Tibial artery (tissue), 4 donors: ENCODE measurements around the gene CTNND2.

Experiments
- DNase-seq, 2 donors: peaks; one replicate each; pipeline ENCODE4 v3.0.0-alpha.2; 2019
- H3K27ac ChIP-seq, 2 donors: fragments of 200-600 bp; sonication (generic) in 1 of 2; 1 replicate in 1 of 2; 2 replicates in 1 of 2; pipeline ENCODE4 v1.5.1; 2018 to 2019; ENCODE audit warnings: mild to moderate bottlenecking in 1 of 2
- H3K27me3 ChIP-seq, 2 donors: fragments of 200-600 bp; sonication (generic) in 1 of 2; one replicate each; pipeline versions ENCODE4 v1.5.1 to v1.6.0; 2016 to 2019
- H3K36me3 ChIP-seq, 3 donors: fragments of 200-600 bp; sonication (generic) in 2 of 3; one replicate each; pipeline ENCODE4 v1.5.1; 2016 to 2019; ENCODE audit warnings: mild to moderate bottlenecking in 2 of 3
- H3K4me1 ChIP-seq, 4 donors: fragments of 200-600 bp; sonication (generic) in 2 of 4; 1 replicate in 3 of 4; 2 replicates in 1 of 4; pipeline ENCODE4 v1.5.1; 2016 to 2019
- H3K4me3 ChIP-seq, 2 donors: fragments of 200-600 bp; sonication (generic) in 1 of 2; 1 replicate in 1 of 2; 2 replicates in 1 of 2; pipeline ENCODE4 v1.5.1; 2018 to 2019; ENCODE audit warnings: mild to moderate bottlenecking in 2 of 2
- H3K9me3 ChIP-seq, 3 donors: fragments of 200-600 bp; sonication (generic) in 1 of 3; one replicate each; pipeline ENCODE4 v1.5.1; 2016 to 2019
- intact Hi-C: fragments of 100-400 bp; cut with DNase I; formaldehyde crosslinking; loops from one replicate; pipeline ENCODE4 v1.15.0; 2023; ENCODE audit warnings: low total_unique reads
- TF ChIP-seq, protein P1 (sequence below), 2 experiments: fragments of 200-600 bp in 1 of 2; fragments of 450-650 bp in 1 of 2; IDR thresholded peaks; one replicate each; pipeline ENCODE4 v1.5.1; 2017 to 2019; ENCODE audit warnings: antibody characterized with exemption in 2 of 2, mild to moderate bottlenecking in 1 of 2, moderate library complexity in 1 of 2

Gene CTNND2

DNA sequence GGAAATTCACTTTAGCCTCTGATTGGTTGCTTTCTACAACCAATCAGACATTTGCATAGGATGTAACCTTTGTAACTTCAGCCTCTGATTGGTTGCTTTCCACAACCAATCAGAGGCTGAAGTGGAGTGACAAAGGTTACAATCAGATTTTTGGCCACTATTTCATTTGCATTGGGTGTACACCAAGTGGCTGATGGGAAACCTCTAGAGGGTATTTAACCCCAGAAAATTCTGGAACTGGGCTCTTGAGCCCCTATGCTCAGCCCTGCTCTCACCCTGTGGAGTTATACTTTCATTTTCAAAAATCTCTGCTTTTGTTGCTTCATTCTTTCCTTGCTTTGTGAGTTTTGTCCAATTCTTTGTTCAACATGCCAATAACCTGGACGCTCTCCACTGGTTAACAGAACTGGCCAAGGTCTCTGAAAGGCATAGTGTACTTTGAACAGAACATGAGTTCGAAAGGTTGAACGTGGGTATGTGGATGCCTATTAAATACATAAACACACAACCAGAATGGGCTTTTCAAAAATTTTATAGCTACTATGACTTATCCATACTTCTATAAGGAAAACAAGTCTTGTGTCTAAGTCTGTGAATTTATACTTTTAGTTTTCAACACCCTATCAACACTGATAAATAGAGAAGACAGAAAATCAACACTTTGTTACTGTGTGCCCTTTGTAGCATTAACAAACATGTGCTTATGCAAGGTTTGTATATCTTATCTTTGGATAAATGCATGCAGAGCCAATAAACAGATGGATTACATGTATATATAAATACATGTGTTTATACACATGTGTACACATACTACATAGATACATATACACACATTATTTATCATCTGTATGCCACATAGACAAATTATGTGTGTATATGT is 568.1 kb downstream of the CTNND2 start:
- H3K4me3 ChIP-seq = no peak overlapping the region
- no peaks in the 10 kb centered on the region for H3K9me3 ChIP-seq
- no peak for DNase-seq
- H3K4me1 ChIP-seq = no peaks in the 10 kb centered on the region
- TF ChIP-seq, protein P1, sequence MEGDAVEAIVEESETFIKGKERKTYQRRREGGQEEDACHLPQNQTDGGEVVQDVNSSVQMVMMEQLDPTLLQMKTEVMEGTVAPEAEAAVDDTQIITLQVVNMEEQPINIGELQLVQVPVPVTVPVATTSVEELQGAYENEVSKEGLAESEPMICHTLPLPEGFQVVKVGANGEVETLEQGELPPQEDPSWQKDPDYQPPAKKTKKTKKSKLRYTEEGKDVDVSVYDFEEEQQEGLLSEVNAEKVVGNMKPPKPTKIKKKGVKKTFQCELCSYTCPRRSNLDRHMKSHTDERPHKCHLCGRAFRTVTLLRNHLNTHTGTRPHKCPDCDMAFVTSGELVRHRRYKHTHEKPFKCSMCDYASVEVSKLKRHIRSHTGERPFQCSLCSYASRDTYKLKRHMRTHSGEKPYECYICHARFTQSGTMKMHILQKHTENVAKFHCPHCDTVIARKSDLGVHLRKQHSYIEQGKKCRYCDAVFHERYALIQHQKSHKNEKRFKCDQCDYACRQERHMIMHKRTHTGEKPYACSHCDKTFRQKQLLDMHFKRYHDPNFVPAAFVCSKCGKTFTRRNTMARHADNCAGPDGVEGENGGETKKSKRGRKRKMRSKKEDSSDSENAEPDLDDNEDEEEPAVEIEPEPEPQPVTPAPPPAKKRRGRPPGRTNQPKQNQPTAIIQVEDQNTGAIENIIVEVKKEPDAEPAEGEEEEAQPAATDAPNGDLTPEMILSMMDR (IDR thresholded peaks at IDR 0.05) = no peak
- intact Hi-C loops = no loop called here
- no peaks in the 10 kb centered on the region for H3K36me3 ChIP-seq
- no peak overlapping the region for H3K27ac ChIP-seq
- no peaks in the 10 kb centered on the region for H3K27me3 ChIP-seq

- TF ChIP-seq, protein P1 (IDR thresholded peaks at IDR 0.05) = no peak
- intact Hi-C loops = no loop called here
- no peak for DNase-seq
- H3K4me1 ChIP-seq = no peaks in the 10 kb centered on the region
- H3K9me3 ChIP-seq = no peaks in the 10 kb centered on the region
- no peak overlapping the region for H3K4me3 ChIP-seq
- H3K36me3 ChIP-seq = no peaks in the 10 kb centered on the region
- no peak overlapping the region for H3K27ac ChIP-seq
- no peaks in the 10 kb centered on the region for H3K27me3 ChIP-seq
Observed at GRCh38 chr5:11334404-11334803, 569.8 kb downstream of the CTNND2 start.

DNA sequence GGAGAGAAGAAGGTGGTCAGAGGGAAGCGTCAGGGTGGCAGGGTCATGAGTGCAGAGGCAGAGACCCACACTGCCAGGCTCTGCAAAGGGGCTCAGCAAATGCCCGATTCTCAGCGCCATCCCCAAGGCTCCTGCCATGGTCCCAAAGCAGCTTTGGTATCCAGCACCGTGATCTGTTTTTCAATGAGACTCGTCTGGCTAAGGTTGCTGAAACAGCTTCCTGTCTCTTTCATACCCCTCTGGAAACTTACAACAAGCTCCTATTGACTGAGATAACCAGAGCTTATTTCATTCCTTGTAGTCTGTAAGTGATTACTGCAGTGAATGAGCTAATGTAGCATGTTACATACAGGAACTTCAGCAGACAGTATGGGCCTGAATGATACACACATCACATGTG is 574.6 kb downstream of the CTNND2 start:
- TF ChIP-seq, protein P1 (IDR thresholded peaks at IDR 0.05) = no peak
- Histone ChIP-seq H3K36me3 (no peaks in the 10 kb centered on the region), H3K27me3 (no peaks in the 10 kb centered on the region), H3K4me1 (peaks cover 0 to 12% (median 0%) of the 10 kb centered on the region in 4 donors), H3K4me3 (no peak overlapping the region), H3K9me3 (no peaks in the 10 kb centered on the region), H3K27ac (no peak overlapping the region)
- DNase-seq = no peak
- intact Hi-C loops = no loop called here

DNA sequence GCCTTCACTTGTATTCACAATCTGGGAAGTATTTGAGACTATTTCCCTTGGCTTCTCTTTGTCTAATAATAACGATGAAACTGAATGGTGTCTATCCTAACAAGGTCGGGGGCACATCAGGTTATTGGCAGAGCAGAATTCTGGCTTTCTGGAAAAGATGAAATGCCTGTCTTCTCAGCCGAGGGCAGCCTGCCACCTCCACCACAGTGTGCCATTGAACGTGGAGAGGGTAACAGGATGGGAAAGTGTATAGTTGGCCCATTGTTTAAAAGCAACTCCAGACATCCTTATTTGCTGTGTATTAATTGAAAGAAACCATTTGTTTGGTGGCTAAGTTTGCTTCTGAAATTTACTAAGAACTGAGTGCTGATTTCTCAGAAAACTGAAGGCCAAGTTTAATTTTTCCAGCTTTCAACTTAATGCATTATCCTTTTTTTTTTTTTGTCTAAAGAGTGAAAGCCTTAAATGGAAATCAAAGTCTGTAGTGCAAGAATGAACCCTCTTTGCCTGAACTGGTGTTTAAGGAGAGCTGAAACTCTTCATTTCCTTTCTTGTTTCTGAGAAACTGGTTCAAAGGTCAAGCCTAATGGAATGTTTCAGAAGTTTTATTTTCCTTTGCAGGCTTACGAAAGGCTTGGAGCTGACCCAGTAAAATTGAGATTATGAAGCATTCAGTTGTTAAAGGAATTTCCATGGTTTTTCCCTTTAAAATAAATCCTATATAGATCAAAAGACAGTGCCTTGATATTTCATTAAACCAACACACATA is 579.5 kb downstream of the CTNND2 start:
- Histone ChIP-seq H3K4me3 (no peak overlapping the region), H3K36me3 (no peaks in the 10 kb centered on the region), H3K27me3 (no peaks in the 10 kb centered on the region), H3K4me1 (peaks cover 0 to 23% (median 7%) of the 10 kb centered on the region in 4 donors), H3K9me3 (no peaks in the 10 kb centered on the region), H3K27ac (peak overlapping the region in 1 of 2 donors; percentile 42)
- intact Hi-C loops = no loop called here
- no peak for DNase-seq
- TF ChIP-seq, protein P1 (IDR thresholded peaks at IDR 0.05) = no peak

DNA sequence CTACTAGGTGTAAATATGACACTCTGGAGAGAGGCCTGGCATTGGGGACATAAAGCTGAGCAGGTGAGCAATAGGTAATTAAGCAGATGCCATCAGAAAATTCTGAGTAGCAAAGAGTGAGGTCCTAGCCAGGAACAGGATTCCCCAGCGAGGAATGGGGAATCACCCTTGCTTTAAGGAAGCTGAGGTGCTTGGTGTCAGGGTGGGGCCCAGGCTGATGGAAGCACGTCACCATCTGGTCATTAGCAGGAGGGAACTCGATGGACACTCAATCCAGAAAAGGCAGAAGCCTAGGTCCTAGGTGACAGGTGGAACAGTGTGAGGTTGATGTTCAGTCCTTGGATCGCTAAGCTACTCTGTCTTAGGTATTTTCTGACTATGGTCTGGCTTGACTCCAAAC is 580.5 kb downstream of the CTNND2 start:
- Histone ChIP-seq H3K4me1 (peaks cover 0 to 23% (median 7%) of the 10 kb centered on the region in 4 donors), H3K9me3 (no peaks in the 10 kb centered on the region), H3K27me3 (no peaks in the 10 kb centered on the region), H3K4me3 (no peak overlapping the region), H3K27ac (no peak overlapping the region), H3K36me3 (no peaks in the 10 kb centered on the region)
- TF ChIP-seq, protein P1 (IDR thresholded peaks at IDR 0.05) = no peak
- intact Hi-C loops = no loop called here
- no peak for DNase-seq
